Motor neuron (in vitro differentiated cells): ENCODE measurements around the gene LRMDA. TPM values are rescaled to one million over a fixed set of nuclear protein-coding genes. Genes with fewer than 3 reads are reported as not detected.
"Not testable (repeated sequence)": the region's sequence is repeated elsewhere in the genome, so short reads cannot be mapped to it uniquely, and the experiment has no call there.

Experiments
- ATAC-seq, 8 experiments: fragments of 200-7000 bp; cut with Tn5 transposase; replicated peaks in 6 of 8; 2 replicates each; pipeline ENCODE4 v1.8.0; 2021; ENCODE audit warnings: mild to moderate bottlenecking in 8 of 8, moderate library complexity in 8 of 8
- H3K27ac ChIP-seq, 2 donors: fragments of 250-450 bp; sonication (Bioruptor Pico); 2 replicates each; pipeline ENCODE4 v1.9.0; 2021; ENCODE audit warnings: antibody characterized with exemption in 2 of 2, mild to moderate bottlenecking in 2 of 2, moderate library complexity in 1 of 2
- H3K4me1 ChIP-seq, 2 donors: fragments of 250-450 bp; sonication (Bioruptor Pico); replicated peaks in 1 of 2; 2 replicates each; pipeline ENCODE4 v1.6.1; 2021; ENCODE audit warnings: antibody characterized with exemption in 2 of 2, mild to moderate bottlenecking in 2 of 2, moderate library complexity in 1 of 2
- H3K4me3 ChIP-seq, 5 donors: fragments of 250-450 bp; sonication (Bioruptor Pico); 2 replicates each; pipeline ENCODE4 v1.9.0; 2021; ENCODE audit warnings: antibody characterized with exemption in 5 of 5, mild to moderate bottlenecking in 5 of 5, moderate library complexity in 4 of 5
- WGBS, 10 experiments: fragments of 450-650 bp; shearing (Covaris generic); methylation state at CpG; one replicate each; pipeline ENCODE4 v1.0.0; 2022; 5-methylcytosine and 5-hydroxymethylcytosine counted together
- in situ Hi-C, 9 experiments: fragments of 400-800 bp; cut with MboI; loops; one replicate each; pipeline ENCODE4 v1.15.0; 2021; ENCODE audit warnings: low sequenced_read_pairs in 9 of 9, low pct_unique_long_range_greater_than_20kb in 2 of 9; ENCODE audit not compliant: unreplicated experiment in 9 of 9
- total RNA-seq, 8 experiments: library from RNA; unstranded; fragments of 300-600 nt; gene quantifications; 2 replicates each; pipeline versions ENCODE4 v1.2.3 to v1.2.4, GENCODE V29; 2022

The LRMDA gene
- total RNA-seq, 8 experiments from 2014 or later = 0.85 to 5.4 (median 2.2) TPM; not detected in 1

DNA sequence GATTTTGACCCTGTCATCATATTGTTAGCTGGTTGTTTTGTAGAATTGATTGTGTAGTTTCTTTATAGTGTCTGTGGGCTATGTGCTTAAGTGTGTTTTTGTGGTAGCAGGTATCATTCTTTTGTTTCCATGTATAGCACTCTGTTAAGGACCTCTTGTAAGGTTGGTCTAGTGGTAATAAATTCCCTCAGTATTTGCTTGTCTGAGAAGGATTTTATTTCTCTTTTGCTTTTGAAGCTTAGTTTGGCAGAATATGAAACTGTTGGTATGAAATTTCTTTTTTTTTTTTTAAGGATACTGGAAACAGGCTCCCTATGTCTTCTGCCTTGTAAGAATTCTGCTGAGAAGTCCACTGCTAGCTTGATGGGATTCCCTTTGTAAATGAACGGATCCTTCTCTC, 1073.4 kb downstream of the LRMDA start:
- Histone ChIP-seq H3K27ac (no peak overlapping the region), H3K4me3 (no peak overlapping the region), H3K4me1 (no peaks in the 10 kb centered on the region)
- 40 to 100% (median 60%) methylated on average over 1 of the region's 1 CpG; no CpG with 5 or more reads in 1 of the 10 experiments for WGBS, 10 experiments
- in situ Hi-C loops = no loop called here
- no peak for ATAC-seq

- Histone ChIP-seq H3K4me1 (no peaks in the 10 kb centered on the region), H3K4me3 (no peak overlapping the region), H3K27ac (no peak overlapping the region)
- ATAC-seq = peak in 3 of 8 experiments; percentile 77 to 94 (median 85)
- in situ Hi-C loops = no loop called here
- 2 to 72% (median 63%) methylated on average over 2 to 3 of the region's 3 CpGs; no CpG with 5 or more reads in 5 of the 10 experiments for WGBS, 10 experiments
These were observed 1078.0 kb downstream of the LRMDA start for GRCh38 chr10:76509446-76509845.

DNA sequence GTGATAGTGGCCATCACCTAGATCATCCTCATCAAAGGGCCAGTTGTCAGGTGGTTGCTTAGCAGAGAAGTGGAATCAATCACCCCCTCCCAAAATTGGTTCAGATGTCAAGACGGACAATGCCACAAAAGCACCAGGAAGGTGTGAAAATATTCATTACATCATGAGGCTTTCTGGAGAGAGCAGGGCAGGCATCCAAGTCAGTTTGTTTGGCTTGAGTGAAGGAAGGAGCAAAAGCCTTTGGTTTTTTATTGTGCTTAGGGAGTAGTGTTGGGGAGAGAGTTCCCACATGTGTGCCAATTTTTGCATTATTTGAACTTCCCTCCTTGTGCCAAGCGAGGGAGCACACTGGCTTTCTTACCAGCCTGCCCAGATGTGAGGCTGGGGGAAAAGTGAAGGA, 1082.9 kb downstream of the LRMDA start:
- in situ Hi-C loops = no loop called here
- WGBS, 10 experiments = 80 to 100% (median 94%) methylated on average over 1 of the region's 2 CpGs; no CpG with 5 or more reads in 6 of the 10 experiments
- no peaks in the 10 kb centered on the region for H3K4me1 ChIP-seq
- no peak overlapping the region for H3K4me3 ChIP-seq
- no peak overlapping the region for H3K27ac ChIP-seq
- no peak for ATAC-seq

- in situ Hi-C loops = no loop called here
- no peaks in the 10 kb centered on the region for H3K4me1 ChIP-seq
- H3K27ac ChIP-seq = no peak overlapping the region
- peak in 3 of 8 experiments; percentile 70 to 83 (median 76) for ATAC-seq
- H3K4me3 ChIP-seq = no peak overlapping the region
- WGBS, 10 experiments = 0 to 100% (median 0%) methylated on average over 1 of the region's 1 CpG; no CpG with 5 or more reads in 4 of the 10 experiments
These were observed 1083.4 kb downstream of the LRMDA start for GRCh38 chr10:76514869-76515268.

- Histone ChIP-seq H3K27ac (no peak overlapping the region), H3K4me3 (no peak overlapping the region), H3K4me1 (peaks cover 16 to 32% of the 10 kb centered on the region in 2 donors)
- WGBS, 10 experiments = 8 to 78% (median 50%) methylated on average over 1 to 6 of the region's 7 CpGs; no CpG with 5 or more reads in 1 of the 10 experiments
- ATAC-seq = peak in 4 of 8 experiments; percentile 6 to 90 (median 12)
- in situ Hi-C loops = no loop called here
These were observed 1091.1 kb downstream of the LRMDA start for GRCh38 chr10:76522547-76522946.

DNA sequence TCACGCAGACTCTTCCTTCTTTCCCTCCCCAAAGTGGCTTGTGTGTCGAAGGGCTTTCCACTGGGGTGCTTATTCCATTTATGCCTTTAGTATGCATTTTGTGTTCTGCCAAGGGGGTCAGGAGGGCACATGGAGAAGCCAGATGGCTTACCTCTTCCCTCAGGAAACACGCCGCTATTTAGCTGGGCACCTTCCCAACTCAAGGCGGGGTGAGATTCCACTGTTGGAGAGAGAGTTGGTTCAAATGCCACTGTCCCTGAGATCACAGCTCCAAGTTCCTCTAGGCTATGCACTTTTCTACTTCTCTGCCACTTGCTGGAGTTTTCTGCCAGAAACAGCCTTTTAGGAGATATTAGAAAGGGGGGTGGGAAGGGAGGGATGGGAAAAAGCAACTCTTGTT, 1091.8 kb downstream of the LRMDA start:
- Histone ChIP-seq H3K4me1 (peaks cover 16 to 32% of the 10 kb centered on the region in 2 donors), H3K4me3 (no peak overlapping the region), H3K27ac (no peak overlapping the region)
- ATAC-seq = peak in 3 of 8 experiments; percentile 16 to 60 (median 22)
- in situ Hi-C loops = no loop called here
- 44 to 92% (median 75%) methylated on average over 2 to 5 of the region's 5 CpGs; no CpG with 5 or more reads in 2 of the 10 experiments for WGBS, 10 experiments

- H3K4me3 ChIP-seq = no peak overlapping the region
- ATAC-seq = peak in 5 of 8 experiments; percentile 74 to 94 (median 91)
- WGBS, 10 experiments = 0 to 67% (median 33%) methylated on average over 1 to 12 of the region's 12 CpGs
- peaks cover 16 to 32% of the 10 kb centered on the region in 2 donors for H3K4me1 ChIP-seq
- H3K27ac ChIP-seq = no peak overlapping the region
- in situ Hi-C loops = no loop called here
These were observed 1092.4 kb downstream of the LRMDA start for GRCh38 chr10:76523791-76524351.

DNA sequence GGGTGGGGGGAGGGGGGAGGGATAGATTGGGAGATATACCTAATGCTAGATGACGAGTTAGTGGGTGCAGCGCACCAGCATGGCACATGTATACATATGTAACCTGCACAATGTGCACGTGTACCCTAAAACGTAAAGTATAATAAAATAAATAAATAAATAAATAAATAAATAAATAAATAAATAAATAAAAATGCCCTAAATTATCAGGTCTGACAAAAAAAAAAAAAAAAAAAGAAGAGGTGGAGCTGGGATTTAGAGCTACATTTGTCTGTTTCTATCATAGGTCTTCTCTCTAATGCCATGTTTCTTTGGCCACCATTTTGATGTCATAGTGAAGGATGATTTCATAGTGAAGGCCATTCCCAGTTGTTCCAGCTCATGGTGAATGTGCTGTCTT, 1095.4 kb downstream of the LRMDA start:
- in situ Hi-C loops = loop anchor here in 4 of 9 experiments (25.0 kb wide), 5 partner anchors 215 to 1140 kb away; no protein-coding TSS in a partner anchor
- 52 to 98% (median 80%) methylated on average over 1 to 4 of the region's 4 CpGs; no CpG with 5 or more reads in 4 of the 10 experiments for WGBS, 10 experiments
- H3K4me3 ChIP-seq, H3K27ac ChIP-seq, ATAC-seq: not testable (repeated sequence)
- H3K4me1 ChIP-seq = peaks cover 16 to 31% of the 10 kb centered on the region in 2 donors

GRCh38 chr10:76540331-76540730, 1108.9 kb downstream of the LRMDA start:
- no peak overlapping the region for H3K27ac ChIP-seq

DNA sequence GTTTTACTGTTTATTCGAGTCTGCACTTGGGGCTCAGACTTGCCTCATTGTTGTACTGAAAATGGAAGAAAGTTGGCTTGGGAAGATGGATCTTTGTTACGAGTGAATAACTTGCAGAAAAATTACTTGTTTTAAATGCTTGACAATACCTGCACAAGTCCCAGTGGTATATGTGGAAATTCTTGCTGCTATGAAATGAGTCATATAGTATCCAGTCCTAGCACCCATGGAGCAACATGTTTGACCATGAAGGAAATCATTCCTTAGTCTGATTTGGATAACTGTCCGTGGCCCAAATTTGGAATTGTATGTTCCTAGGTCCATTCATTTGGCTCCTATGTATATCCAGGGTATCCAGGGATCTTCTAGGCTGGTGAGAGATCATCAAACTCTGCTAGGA, 1109.4 kb downstream of the LRMDA start:
- in situ Hi-C loops = loop anchor here in 4 of 9 experiments (10.0 to 25.0 kb wide), 6 partner anchors 228 to 1153 kb away; no protein-coding TSS in a partner anchor

More at GRCh38 chr10:76540331-76540730, 1108.9 kb downstream of the LRMDA start:
- Histone ChIP-seq H3K4me1 (peaks cover 35 to 53% of the 10 kb centered on the region in 2 donors), H3K4me3 (no peak overlapping the region)
- no peak for ATAC-seq
- whole genome bisulfite sequencing, 10 experiments = 34 to 88% (median 50%) methylated on average over 1 to 5 of the region's 5 CpGs; no CpG with 5 or more reads in 2 of the 10 experiments
- in situ Hi-C loops = loop anchor here in 4 of 9 experiments (10.0 to 25.0 kb wide), 6 partner anchors 228 to 1153 kb away; no protein-coding TSS in a partner anchor

DNA sequence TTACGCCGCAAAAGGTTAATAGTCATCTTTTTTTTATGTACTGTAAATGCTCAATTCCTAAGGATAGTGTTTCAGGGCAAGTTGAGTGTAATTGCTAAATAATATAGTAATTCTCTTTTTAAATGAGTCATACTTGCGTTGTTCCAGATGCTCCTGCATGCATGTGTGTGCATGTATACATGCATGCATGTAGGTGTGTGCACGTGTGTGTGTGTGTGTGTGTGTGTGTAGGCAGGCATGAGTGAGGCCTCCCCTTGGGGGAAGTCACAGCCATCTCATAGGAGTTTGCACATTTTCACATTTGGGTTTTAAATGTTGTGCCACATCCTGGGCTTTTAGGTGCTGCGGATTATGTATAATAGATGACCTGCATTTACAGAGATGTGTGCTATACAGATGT, 1110.4 kb downstream of the LRMDA start:
- peaks cover 35 to 53% of the 10 kb centered on the region in 2 donors for H3K4me1 ChIP-seq
- 63 to 100% (median 83%) methylated on average over 2 to 5 of the region's 5 CpGs; no CpG with 5 or more reads in 3 of the 10 experiments for WGBS, 10 experiments
- H3K27ac ChIP-seq = peak overlapping the region in 1 of 2 donors; percentile 37
- in situ Hi-C loops = loop anchor here in 4 of 9 experiments (10.0 to 25.0 kb wide), 6 partner anchors 230 to 1155 kb away; no protein-coding TSS in a partner anchor
- peak in 5 of 8 experiments; percentile 24 to 70 (median 40) for ATAC-seq
- no peak overlapping the region for H3K4me3 ChIP-seq

More for the DNA sequence above, 1109.4 kb downstream of the LRMDA start:
- Histone ChIP-seq H3K4me1 (peaks cover 35 to 53% of the 10 kb centered on the region in 2 donors), H3K27ac (no peak overlapping the region), H3K4me3 (no peak overlapping the region)
- ATAC-seq = no peak
- WGBS, 10 experiments = 60 to 100% (median 91%) methylated on average over 1 to 3 of the region's 3 CpGs; no CpG with 5 or more reads in 2 of the 10 experiments

DNA sequence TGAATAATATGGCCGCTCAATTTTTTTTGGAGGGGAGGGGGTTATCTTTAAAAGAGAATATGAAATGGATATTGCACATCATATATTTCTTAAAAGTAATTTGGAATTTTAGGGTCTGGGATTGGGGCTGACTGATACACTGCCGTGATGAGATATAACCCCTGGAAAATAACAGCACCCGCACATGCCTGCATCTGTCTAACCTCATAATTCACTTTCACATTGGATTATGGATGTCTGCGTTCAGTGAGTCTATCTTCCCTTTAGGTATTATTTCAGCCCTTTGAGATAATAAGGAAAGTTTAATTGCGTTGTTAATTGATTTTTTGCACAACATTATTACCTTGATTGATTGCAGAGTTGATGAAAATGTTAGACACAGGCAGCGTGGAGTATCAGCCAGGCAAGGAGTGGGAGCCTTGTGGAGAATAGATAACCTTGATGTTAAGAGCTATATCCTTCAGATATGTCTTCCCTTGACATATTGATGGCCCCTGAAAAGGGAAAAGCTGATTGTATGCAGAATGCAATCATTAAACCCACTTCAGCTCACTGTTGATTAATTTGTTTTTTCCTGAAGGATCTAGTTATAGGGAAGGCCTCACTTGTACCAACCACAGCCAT, 1111.0 kb downstream of the LRMDA start:
- H3K4me3 ChIP-seq = no peak overlapping the region
- no peak overlapping the region for H3K27ac ChIP-seq
- peak in 5 of 8 experiments; percentile 67 to 88 (median 84) for ATAC-seq
- H3K4me1 ChIP-seq = peaks cover 35 to 57% of the 10 kb centered on the region in 2 donors
- in situ Hi-C loops = loop anchor here in 4 of 9 experiments (10.0 to 25.0 kb wide), 6 partner anchors 230 to 1155 kb away; no protein-coding TSS in a partner anchor
- WGBS, 10 experiments = 53 to 95% (median 72%) methylated on average over 3 to 6 of the region's 6 CpGs

GRCh38 chr10:76543655-76544054, 1112.2 kb downstream of the LRMDA start:
- no peak overlapping the region for H3K27ac ChIP-seq

More at GRCh38 chr10:76543655-76544054, 1112.2 kb downstream of the LRMDA start:
- in situ Hi-C loops = loop anchor here in 4 of 9 experiments (10.0 to 25.0 kb wide), 6 partner anchors 231 to 1156 kb away; no protein-coding TSS in a partner anchor
- Histone ChIP-seq H3K4me3 (no peak overlapping the region), H3K4me1 (peaks cover 35 to 60% of the 10 kb centered on the region in 2 donors)
- ATAC-seq = peak in 4 of 8 experiments; percentile 10 to 75 (median 40)
- WGBS, 10 experiments = 75 to 100% (median 90%) methylated on average over 2 to 4 of the region's 4 CpGs; no CpG with 5 or more reads in 2 of the 10 experiments
